ENCODE results near the gene CHAC1.
"Not testable (repeated sequence)": the region's sequence is repeated elsewhere in the genome, so short reads cannot be mapped to it uniquely, and the experiment has no call there.

CHAC1 gene

GRCh38 chr15:40953713-40954074, 423 bp downstream of the CHAC1 start:
- Mint-ChIP-seq H3K36me3 (ENCODE audit: low read depth) (no peaks in the 10 kb centered on the region), H3K27me3 (peaks cover 23% of the 10 kb centered on the region), H3K9me3 (no peaks in the 10 kb centered on the region), H3K27ac (peak overlapping the region; percentile 42), H3K4me3 (peak overlapping the region; percentile 85), H3K4me1 (ENCODE audit: low read depth) (peaks cover 22% of the 10 kb centered on the region)
- intact Hi-C loops (cut with micrococcal nuclease): no loop called here

- H3K27ac Mint-ChIP-seq; intact Hi-C loops (cut with micrococcal nuclease); H3K4me3 Mint-ChIP-seq; H3K36me3 Mint-ChIP-seq (ENCODE audit: low read depth); H3K9me3 Mint-ChIP-seq: not testable (repeated sequence)
- Mint-ChIP-seq H3K27me3 (peaks cover 18% of the 10 kb centered on the region), H3K4me1 (ENCODE audit: low read depth) (peaks cover 18% of the 10 kb centered on the region)
Observed at GRCh38 chr15:40954158-40954848, 1.0 kb downstream of the CHAC1 start.

GRCh38 chr15:40955141-40955903, 2.1 kb downstream of the CHAC1 start:
- intact Hi-C loops (cut with micrococcal nuclease): no loop called here
- Mint-ChIP-seq H3K27me3 (peaks cover 22% of the 10 kb centered on the region), H3K4me1 (ENCODE audit: low read depth) (peaks cover 17% of the 10 kb centered on the region), H3K27ac (peak overlapping the region; percentile 7), H3K4me3 (no peak overlapping the region), H3K9me3 (no peaks in the 10 kb centered on the region), H3K36me3 (ENCODE audit: low read depth) (no peaks in the 10 kb centered on the region)

- Mint-ChIP-seq H3K27me3 (peaks cover 24% of the 10 kb centered on the region), H3K4me1 (ENCODE audit: low read depth) (peaks cover 17% of the 10 kb centered on the region), H3K36me3 (ENCODE audit: low read depth) (no peaks in the 10 kb centered on the region), H3K4me3 (no peak overlapping the region), H3K27ac (peak overlapping the region; percentile 7), H3K9me3 (no peaks in the 10 kb centered on the region)
- intact Hi-C loops (cut with micrococcal nuclease): no loop called here
Observed at GRCh38 chr15:40955930-40956540, 2.8 kb downstream of the CHAC1 start.

- H3K4me1 Mint-ChIP-seq (ENCODE audit: low read depth): peaks cover 17% of the 10 kb centered on the region
- peaks cover 24% of the 10 kb centered on the region for H3K27me3 Mint-ChIP-seq
- no peaks in the 10 kb centered on the region for H3K9me3 Mint-ChIP-seq
- H3K27ac Mint-ChIP-seq: no peak overlapping the region
- intact Hi-C loops (cut with micrococcal nuclease): no loop called here
- H3K36me3 Mint-ChIP-seq (ENCODE audit: low read depth): no peaks in the 10 kb centered on the region
- no peak overlapping the region for H3K4me3 Mint-ChIP-seq
Observed at GRCh38 chr15:40956541-40956982, 3.3 kb downstream of the CHAC1 start.

GRCh38 chr15:40957041-40957555, 3.8 kb downstream of the CHAC1 start:
- intact Hi-C loops (cut with micrococcal nuclease): no loop called here
- Mint-ChIP-seq H3K9me3 (no peaks in the 10 kb centered on the region), H3K27ac (no peak overlapping the region), H3K4me1 (ENCODE audit: low read depth) (peaks cover 17% of the 10 kb centered on the region), H3K27me3 (peaks cover 24% of the 10 kb centered on the region), H3K36me3 (ENCODE audit: low read depth) (no peaks in the 10 kb centered on the region), H3K4me3 (no peak overlapping the region)

GRCh38 chr15:40957581-40958051, 4.3 kb downstream of the CHAC1 start:
- Mint-ChIP-seq H3K4me1 (ENCODE audit: low read depth) (peaks cover 14% of the 10 kb centered on the region), H3K9me3 (no peaks in the 10 kb centered on the region), H3K27ac (no peak overlapping the region), H3K27me3 (peaks cover 22% of the 10 kb centered on the region), H3K36me3 (ENCODE audit: low read depth) (no peaks in the 10 kb centered on the region), H3K4me3 (no peak overlapping the region)
- intact Hi-C loops (cut with micrococcal nuclease): no loop called here

GRCh38 chr15:40958146-40958545, 4.9 kb downstream of the CHAC1 start:
- Mint-ChIP-seq H3K4me1 (ENCODE audit: low read depth) (peaks cover 12% of the 10 kb centered on the region), H3K27ac (no peak overlapping the region), H3K4me3 (no peak overlapping the region), H3K9me3 (no peaks in the 10 kb centered on the region), H3K27me3 (peaks cover 21% of the 10 kb centered on the region), H3K36me3 (ENCODE audit: low read depth) (no peaks in the 10 kb centered on the region)
- intact Hi-C loops (cut with micrococcal nuclease): no loop called here

GRCh38 chr15:40958723-40959122, 5.5 kb downstream of the CHAC1 start:
- no peaks in the 10 kb centered on the region for H3K9me3 Mint-ChIP-seq
- no peak overlapping the region for H3K4me3 Mint-ChIP-seq
- peaks cover 18% of the 10 kb centered on the region for H3K27me3 Mint-ChIP-seq
- intact Hi-C loops (cut with micrococcal nuclease): no loop called here
- no peak overlapping the region for H3K27ac Mint-ChIP-seq
- H3K36me3 Mint-ChIP-seq (ENCODE audit: low read depth): no peaks in the 10 kb centered on the region
- peaks cover 8% of the 10 kb centered on the region for H3K4me1 Mint-ChIP-seq (ENCODE audit: low read depth)

GRCh38 chr15:40959331-40960141, 6.3 kb downstream of the CHAC1 start:
- Mint-ChIP-seq H3K27ac (no peak overlapping the region), H3K4me1 (ENCODE audit: low read depth) (no peaks in the 10 kb centered on the region), H3K27me3 (peaks cover 12% of the 10 kb centered on the region), H3K36me3 (ENCODE audit: low read depth) (no peaks in the 10 kb centered on the region), H3K4me3 (no peak overlapping the region), H3K9me3 (no peaks in the 10 kb centered on the region)
- intact Hi-C loops (cut with micrococcal nuclease): no loop called here

- no peaks in the 10 kb centered on the region for H3K4me1 Mint-ChIP-seq (ENCODE audit: low read depth)
- intact Hi-C loops (cut with micrococcal nuclease): no loop called here
- H3K4me3 Mint-ChIP-seq: no peak overlapping the region
- no peaks in the 10 kb centered on the region for H3K36me3 Mint-ChIP-seq (ENCODE audit: low read depth)
- no peaks in the 10 kb centered on the region for H3K9me3 Mint-ChIP-seq
- peaks cover 10% of the 10 kb centered on the region for H3K27me3 Mint-ChIP-seq
- H3K27ac Mint-ChIP-seq: no peak overlapping the region
Observed at GRCh38 chr15:40960151-40960885, 7.0 kb downstream of the CHAC1 start.

- Mint-ChIP-seq H3K9me3 (no peaks in the 10 kb centered on the region), H3K27me3 (peaks cover 9% of the 10 kb centered on the region), H3K4me3 (no peak overlapping the region), H3K4me1 (ENCODE audit: low read depth) (no peaks in the 10 kb centered on the region), H3K27ac (peak overlapping the region; percentile 34), H3K36me3 (ENCODE audit: low read depth) (no peaks in the 10 kb centered on the region)
- intact Hi-C loops (cut with micrococcal nuclease): no loop called here
Observed at GRCh38 chr15:40960925-40961324, 7.7 kb downstream of the CHAC1 start.

- H3K27me3 Mint-ChIP-seq; H3K9me3 Mint-ChIP-seq; intact Hi-C loops (cut with micrococcal nuclease); H3K4me3 Mint-ChIP-seq; H3K4me1 Mint-ChIP-seq (ENCODE audit: low read depth); H3K27ac Mint-ChIP-seq; H3K36me3 Mint-ChIP-seq (ENCODE audit: low read depth): not testable (repeated sequence)
Observed at GRCh38 chr15:40961740-40962139, 8.5 kb downstream of the CHAC1 start.
